Thyroid gland (tissue), 4 donors: ENCODE measurements around the gene KRT9.

Experiments
- POLR2A ChIP-seq, 2 donors: fragments of 450-650 bp; IDR thresholded peaks; one replicate each; pipeline ENCODE4 v1.6.1; 2017; ENCODE audit warnings: antibody characterized with exemption in 2 of 2, mild to moderate bottlenecking in 2 of 2, moderate library complexity in 1 of 2
- TF ChIP-seq, protein P1 (sequence below), 6 experiments: fragments of 200-600 bp in 3 of 6; fragments of 450-650 bp in 3 of 6; sonication (generic) in 3 of 6; IDR thresholded peaks; one replicate each; pipeline ENCODE4 v1.5.1; 2016 to 2019; ENCODE audit warnings: antibody characterized with exemption in 6 of 6, mild to moderate bottlenecking in 2 of 6, inconsistent platforms in 1 of 6, moderate library complexity in 1 of 6

DNA sequence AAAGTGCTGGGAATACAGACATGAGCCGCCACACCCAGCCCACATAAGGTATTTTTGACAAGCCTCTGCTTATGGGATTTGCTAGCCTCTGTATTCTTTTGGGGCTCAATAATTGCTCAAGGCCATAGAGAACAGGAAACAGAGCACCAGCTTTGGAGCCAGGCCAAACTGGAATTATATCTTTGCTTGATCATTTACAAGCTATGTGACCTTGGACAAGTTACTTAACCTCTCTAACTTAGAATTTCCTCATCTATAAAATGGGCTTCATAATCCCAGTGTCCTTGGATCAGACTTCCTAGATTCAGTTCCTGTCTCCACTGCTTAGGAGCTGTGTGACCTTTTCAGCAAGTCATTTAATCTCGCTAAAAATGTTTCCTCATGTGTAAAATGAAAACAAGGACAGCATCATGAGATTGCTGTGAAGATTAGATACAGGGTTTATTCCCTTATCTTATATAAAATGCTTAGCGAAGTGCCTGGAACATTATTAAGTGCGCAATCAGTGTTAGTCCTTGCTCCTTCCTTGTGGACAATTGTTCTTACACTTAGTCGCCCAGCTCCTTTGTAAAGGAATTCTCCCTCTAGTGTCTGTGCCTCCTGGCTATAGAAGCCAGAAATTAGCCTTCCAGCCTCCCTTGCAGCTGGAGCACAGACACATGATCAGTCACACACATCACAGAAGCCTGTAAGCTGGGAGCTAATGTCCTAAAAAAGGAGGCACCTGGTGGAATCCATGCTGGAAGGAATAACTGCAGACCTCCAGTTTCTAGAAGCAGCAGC, 16.6 kb downstream of the KRT9 start:
- TF ChIP-seq, protein P1, sequence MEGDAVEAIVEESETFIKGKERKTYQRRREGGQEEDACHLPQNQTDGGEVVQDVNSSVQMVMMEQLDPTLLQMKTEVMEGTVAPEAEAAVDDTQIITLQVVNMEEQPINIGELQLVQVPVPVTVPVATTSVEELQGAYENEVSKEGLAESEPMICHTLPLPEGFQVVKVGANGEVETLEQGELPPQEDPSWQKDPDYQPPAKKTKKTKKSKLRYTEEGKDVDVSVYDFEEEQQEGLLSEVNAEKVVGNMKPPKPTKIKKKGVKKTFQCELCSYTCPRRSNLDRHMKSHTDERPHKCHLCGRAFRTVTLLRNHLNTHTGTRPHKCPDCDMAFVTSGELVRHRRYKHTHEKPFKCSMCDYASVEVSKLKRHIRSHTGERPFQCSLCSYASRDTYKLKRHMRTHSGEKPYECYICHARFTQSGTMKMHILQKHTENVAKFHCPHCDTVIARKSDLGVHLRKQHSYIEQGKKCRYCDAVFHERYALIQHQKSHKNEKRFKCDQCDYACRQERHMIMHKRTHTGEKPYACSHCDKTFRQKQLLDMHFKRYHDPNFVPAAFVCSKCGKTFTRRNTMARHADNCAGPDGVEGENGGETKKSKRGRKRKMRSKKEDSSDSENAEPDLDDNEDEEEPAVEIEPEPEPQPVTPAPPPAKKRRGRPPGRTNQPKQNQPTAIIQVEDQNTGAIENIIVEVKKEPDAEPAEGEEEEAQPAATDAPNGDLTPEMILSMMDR (IDR thresholded peaks at IDR 0.05): no peak
- no peak for TF ChIP-seq POLR2A (IDR thresholded peaks at IDR 0.05)
